HG03066 (cell line): ENCODE results near the gene NRN1L.
A peak's percentile ranks its signal among the peaks of the same experiment; 100 is the strongest.
"Not testable (repeated sequence)": the region's sequence is repeated elsewhere in the genome, so short reads cannot be mapped to it uniquely, and the experiment has no call there.

Source experiments
- ATAC-seq: cut with Tn5 transposase; IDR thresholded peaks from one replicate; pipeline ENCODE4 v1.9.1; 2021; ENCODE audit warnings: low read depth; ENCODE audit not compliant: unreplicated experiment

Gene NRN1L

GRCh38 chr16:67860589-67861398, 23.9 kb upstream of the NRN1L start:
- no peak for ATAC-seq

- ATAC-seq, result no peak
These were observed 22.8 kb upstream of the NRN1L start for GRCh38 chr16:67861877-67862276.

- ATAC-seq, result no peak
These were observed 21.8 kb upstream of the NRN1L start for GRCh38 chr16:67862623-67863583.

DNA sequence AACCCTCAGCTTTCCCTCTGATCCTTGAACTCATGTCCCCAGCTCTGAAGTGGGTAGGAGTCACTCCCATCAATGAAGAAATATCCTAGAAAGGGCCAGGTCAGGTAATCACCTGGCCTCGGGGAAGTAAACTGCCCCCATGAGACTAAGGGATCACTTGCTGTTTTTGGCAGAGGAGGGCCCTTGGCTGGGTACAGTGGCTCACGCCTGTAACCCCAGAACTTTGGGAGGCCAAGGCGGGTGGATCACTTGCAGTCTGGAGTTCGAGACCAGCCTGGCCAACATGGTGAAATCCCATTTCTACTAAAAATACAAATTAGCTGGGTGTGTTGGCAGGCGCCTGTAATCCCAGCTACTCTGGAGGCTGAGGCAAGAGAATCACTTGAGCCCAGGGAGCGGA, 20.6 kb upstream of the NRN1L start:
- not testable (repeated sequence) for ATAC-seq

DNA sequence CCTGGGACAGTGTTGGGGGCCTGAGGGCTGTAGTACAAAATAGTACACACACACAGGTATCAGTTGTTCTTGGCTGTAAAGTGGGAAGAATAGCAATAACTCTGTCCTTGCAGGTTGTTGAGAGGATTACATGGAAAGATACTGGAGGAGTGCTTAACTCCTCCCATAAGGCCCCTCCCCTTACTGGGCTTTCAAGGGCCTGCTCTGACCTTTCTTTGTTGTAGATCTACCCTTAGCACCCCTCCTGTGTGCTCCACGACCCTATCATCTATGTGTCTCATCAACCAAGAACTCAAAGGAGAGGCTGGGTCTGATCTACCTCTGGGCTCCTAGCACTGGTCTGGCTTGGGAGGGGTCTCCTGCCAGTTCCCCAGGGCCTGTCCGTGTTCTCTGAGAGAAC, 20.1 kb upstream of the NRN1L start:
- ATAC-seq, result no peak

GRCh38 chr16:67865318-67865717, 19.4 kb upstream of the NRN1L start:
- no peak for ATAC-seq

DNA sequence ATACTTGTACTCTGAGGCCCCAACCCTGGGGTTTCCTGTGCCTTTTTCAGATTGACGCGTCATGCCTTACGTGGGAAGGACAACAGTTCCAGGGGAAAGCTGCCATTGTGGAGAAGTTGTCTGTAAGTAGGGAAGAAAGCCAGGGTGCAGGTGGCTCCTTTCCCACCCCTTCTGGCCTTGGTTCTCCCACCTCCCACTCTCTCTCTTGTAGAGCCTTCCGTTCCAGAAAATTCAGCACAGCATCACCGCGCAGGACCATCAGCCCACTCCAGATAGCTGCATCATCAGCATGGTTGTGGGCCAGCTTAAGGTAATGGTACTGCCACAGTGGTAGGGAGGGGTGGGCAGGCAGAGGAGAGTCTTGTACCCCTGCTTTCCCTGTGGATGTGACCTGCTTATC, 16.4 kb upstream of the NRN1L start:
- ATAC-seq, result no peak

- ATAC-seq, result no peak
These were observed 15.0 kb upstream of the NRN1L start for GRCh38 chr16:67869653-67870052.

- no peak for ATAC-seq
These were observed 13.4 kb upstream of the NRN1L start for GRCh38 chr16:67871256-67871655.

DNA sequence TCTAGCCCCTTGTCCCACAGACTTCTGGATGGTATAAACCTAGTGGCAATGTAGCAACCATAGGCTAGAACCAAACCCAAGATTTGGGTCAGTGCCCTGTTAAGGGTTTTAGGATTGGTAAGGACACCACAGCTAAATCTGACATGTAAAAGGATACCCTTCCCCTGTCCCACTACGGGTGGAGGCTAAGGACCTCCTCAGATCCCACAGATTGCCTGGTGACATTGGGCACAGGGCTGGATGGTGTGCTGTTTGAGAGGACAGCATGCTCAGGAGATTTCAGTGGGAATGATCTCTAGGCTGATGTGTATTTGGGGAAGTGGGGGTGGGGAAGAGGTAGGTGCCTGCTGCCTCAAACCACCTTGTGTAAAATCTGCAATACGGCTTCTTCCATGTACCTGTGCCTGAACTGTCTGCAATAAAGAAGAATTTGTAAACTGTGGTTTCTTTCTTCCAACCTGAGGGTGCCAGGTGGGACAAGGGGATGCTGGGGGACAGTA, 12.5 kb upstream of the NRN1L start:
- ATAC-seq, result no peak

- peak; percentile 63 for ATAC-seq
These were observed 11.9 kb upstream of the NRN1L start, which contains the start of gene EDC4 for GRCh38 chr16:67872631-67873434. Gene EDC4, plus strand, starts transcription at chr16:67873052. Its CDS starts 210 bp downstream, at chr16:67873262.

DNA sequence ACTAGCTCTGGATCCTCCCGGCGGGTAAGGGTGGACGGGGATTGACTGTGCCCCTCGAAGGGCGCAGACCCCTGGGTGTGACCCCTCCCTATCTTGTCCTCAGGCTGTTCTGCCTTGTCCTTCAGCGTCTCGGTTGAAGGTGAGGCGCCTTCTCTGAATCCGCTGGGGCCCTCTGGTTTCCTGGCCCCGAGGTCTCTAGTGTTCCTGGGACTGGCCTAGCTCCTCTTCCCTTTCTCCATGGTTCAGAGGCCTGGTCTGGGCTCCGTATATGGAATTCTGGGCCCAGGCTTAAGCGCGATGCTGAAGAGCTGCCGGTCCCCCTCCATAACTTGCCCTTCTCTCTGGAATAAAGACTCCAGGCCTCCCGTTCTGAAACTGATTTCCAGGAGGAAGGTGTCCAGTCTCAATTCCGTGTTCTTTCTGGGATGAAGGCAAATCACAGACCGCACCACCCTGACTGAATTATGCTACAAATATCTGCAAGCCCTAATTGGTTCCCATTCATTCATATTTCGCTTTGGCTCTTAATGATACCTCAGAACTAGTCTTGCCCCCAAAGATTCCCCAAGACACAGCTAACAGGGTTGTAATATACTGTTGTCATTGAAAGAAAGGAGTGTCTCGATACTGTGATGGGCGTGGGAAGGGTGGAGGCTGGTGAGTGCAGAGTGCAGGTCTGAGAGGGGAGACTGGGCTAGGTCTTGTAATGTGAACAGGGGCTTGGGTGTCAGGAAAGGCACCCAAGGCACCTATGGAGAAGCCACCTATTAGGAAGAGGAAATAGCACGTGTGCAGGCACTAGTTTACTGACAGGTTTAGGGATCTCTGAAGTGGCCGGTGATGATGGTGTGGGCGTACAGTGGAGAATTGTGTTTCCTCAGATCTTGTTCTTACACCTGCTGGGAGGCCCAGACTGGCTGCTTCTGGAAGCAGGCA, 11.0 kb upstream of the NRN1L start:
- ATAC-seq, result no peak

DNA sequence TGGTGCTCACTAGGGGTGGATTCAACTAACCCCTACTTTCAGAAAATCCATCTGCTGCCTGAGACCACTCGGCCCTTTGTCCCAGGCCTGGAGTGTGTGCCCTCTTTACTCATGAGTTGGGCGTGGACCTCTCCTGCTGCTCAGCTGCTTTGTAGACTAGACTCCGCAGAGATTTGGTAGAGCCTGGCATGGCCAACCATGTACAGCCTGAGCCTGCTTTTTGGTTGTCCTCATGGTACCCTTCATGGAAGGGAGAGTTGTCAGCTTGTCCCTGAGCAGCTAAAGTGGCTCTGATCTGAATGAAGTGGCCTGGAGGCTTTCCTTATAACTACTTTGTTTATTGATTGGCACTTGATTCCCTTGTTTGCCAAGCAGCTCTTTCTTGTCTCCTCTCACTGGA, 10.3 kb upstream of the NRN1L start:
- no peak for ATAC-seq

- ATAC-seq, result no peak
These were observed 7.6 kb upstream of the NRN1L start for GRCh38 chr16:67877064-67877463.

GRCh38 chr16:67878232-67878631, 6.5 kb upstream of the NRN1L start:
- no peak for ATAC-seq

GRCh38 chr16:67878846-67879245, 5.8 kb upstream of the NRN1L start:
- ATAC-seq, result no peak

DNA sequence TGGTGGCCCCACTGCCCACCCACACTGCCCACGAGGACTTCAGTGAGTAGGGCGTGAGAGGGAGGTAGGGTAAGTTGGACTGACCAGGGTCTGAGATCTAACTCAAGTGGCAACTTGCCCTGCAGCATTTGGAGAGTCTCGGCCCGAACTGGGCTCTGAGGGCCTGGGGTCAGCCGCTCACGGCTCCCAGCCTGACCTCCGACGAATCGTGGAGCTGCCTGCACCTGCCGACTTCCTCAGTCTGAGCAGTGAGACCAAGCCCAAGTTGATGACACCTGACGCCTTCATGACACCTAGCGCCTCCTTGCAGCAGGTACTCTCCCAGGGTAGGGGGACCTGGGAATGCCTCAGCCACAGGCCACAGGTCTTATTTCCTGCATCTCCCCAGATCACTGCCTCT, 5.2 kb upstream of the NRN1L start:
- no peak for ATAC-seq

- no peak for ATAC-seq
These were observed 4.7 kb upstream of the NRN1L start for GRCh38 chr16:67879936-67880335.

DNA sequence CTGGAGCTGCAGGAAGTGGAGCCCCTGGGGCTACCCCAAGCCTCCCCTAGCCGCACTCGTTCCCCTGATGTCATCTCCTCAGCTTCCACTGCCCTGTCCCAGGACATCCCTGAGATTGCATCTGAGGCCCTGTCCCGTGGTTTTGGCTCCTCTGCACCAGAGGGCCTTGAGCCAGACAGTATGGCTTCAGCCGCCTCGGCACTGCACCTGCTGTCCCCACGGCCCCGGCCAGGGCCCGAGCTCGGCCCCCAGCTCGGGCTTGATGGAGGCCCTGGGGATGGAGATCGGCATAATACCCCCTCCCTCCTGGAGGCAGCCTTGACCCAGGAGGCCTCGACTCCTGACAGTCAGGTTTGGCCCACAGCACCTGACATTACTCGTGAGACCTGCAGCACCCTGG, 4.1 kb upstream of the NRN1L start:
- ATAC-seq, result no peak
